A549 (cell line): ENCODE data around the gene LNPEP.

Experiments used
- BCL3 ChIP-seq: fragments of >200 bp; sonication (Bioruptor Twin); formaldehyde crosslinking; IDR thresholded peaks from 3 replicates; pipeline ENCODE4 v1.6.1; 2016
- CBX8 ChIP-seq: fragments of 200-600 bp; sonication (generic); IDR thresholded peaks from 2 replicates; pipeline ENCODE4 v1.6.1; 2016
- EP300 ChIP-seq, 2 experiments: fragments of >200 bp; sonication (Bioruptor Twin); formaldehyde crosslinking; IDR thresholded peaks; 2 replicates in 1 of 2; 3 replicates in 1 of 2; pipeline ENCODE4 v1.6.1; 2016 to 2017
- ESRRA ChIP-seq: fragments of 150-350 bp; IDR thresholded peaks from 2 replicates; pipeline ENCODE4 v1.6.1; 2014; ENCODE audit warnings: mild to moderate bottlenecking, low read length, borderline replicate concordance
- MAFK ChIP-seq: fragments of 450-650 bp; IDR thresholded peaks from 2 replicates; pipeline ENCODE4 v1.6.1; 2014; ENCODE audit not compliant: partially characterized antibody
- MYC ChIP-seq: IDR thresholded peaks from 2 replicates; pipeline ENCODE4 v1.6.1; 2012; ENCODE audit warnings: mild to moderate bottlenecking, inconsistent platforms, low read length, improper control_type of control experiment, borderline replicate concordance
- POLR2A ChIP-seq: IDR thresholded peaks from 2 replicates; pipeline ENCODE4 v1.6.1; 2012; ENCODE audit warnings: mild to moderate bottlenecking, low read length
- RNF2 ChIP-seq: fragments of 200-600 bp; sonication (generic); IDR thresholded peaks from 2 replicates; pipeline ENCODE4 v1.6.1; 2016; ENCODE audit warnings: low read depth, mild to moderate bottlenecking, antibody characterized with exemption, moderate library complexity, borderline replicate concordance
- SMC3 ChIP-seq: fragments of >200 bp; sonication (Bioruptor Twin); formaldehyde crosslinking; IDR thresholded peaks from 3 replicates; pipeline ENCODE4 v1.6.1; 2018; ENCODE audit warnings: inconsistent platforms
- TF ChIP-seq, protein P1 (sequence below): fragments of >200 bp; sonication (Bioruptor Twin); formaldehyde crosslinking; IDR thresholded peaks from 3 replicates; pipeline ENCODE4 v1.5.1; 2016
- TF ChIP-seq, protein P2 (sequence below): fragments of 200-600 bp; sonication (generic); IDR thresholded peaks from 2 replicates; pipeline ENCODE4 v1.6.1; 2016; ENCODE audit warnings: antibody characterized with exemption, mild to moderate bottlenecking, moderate library complexity

GRCh38 chr5:96913233-96913632 lies 22.6 kb upstream of the LNPEP start:
- TF ChIP-seq ESRRA (no peak), BCL3 (no peak), EP300 (IDR thresholded peaks at IDR 0.05) (no peak), POLR2A (no peak), CBX8 (no peak), RNF2 (no peak), MYC (no peak), SMC3 (no peak), MAFK (no peak)
- TF ChIP-seq, protein P1, sequence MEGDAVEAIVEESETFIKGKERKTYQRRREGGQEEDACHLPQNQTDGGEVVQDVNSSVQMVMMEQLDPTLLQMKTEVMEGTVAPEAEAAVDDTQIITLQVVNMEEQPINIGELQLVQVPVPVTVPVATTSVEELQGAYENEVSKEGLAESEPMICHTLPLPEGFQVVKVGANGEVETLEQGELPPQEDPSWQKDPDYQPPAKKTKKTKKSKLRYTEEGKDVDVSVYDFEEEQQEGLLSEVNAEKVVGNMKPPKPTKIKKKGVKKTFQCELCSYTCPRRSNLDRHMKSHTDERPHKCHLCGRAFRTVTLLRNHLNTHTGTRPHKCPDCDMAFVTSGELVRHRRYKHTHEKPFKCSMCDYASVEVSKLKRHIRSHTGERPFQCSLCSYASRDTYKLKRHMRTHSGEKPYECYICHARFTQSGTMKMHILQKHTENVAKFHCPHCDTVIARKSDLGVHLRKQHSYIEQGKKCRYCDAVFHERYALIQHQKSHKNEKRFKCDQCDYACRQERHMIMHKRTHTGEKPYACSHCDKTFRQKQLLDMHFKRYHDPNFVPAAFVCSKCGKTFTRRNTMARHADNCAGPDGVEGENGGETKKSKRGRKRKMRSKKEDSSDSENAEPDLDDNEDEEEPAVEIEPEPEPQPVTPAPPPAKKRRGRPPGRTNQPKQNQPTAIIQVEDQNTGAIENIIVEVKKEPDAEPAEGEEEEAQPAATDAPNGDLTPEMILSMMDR: no peak
- TF ChIP-seq, protein P2, sequence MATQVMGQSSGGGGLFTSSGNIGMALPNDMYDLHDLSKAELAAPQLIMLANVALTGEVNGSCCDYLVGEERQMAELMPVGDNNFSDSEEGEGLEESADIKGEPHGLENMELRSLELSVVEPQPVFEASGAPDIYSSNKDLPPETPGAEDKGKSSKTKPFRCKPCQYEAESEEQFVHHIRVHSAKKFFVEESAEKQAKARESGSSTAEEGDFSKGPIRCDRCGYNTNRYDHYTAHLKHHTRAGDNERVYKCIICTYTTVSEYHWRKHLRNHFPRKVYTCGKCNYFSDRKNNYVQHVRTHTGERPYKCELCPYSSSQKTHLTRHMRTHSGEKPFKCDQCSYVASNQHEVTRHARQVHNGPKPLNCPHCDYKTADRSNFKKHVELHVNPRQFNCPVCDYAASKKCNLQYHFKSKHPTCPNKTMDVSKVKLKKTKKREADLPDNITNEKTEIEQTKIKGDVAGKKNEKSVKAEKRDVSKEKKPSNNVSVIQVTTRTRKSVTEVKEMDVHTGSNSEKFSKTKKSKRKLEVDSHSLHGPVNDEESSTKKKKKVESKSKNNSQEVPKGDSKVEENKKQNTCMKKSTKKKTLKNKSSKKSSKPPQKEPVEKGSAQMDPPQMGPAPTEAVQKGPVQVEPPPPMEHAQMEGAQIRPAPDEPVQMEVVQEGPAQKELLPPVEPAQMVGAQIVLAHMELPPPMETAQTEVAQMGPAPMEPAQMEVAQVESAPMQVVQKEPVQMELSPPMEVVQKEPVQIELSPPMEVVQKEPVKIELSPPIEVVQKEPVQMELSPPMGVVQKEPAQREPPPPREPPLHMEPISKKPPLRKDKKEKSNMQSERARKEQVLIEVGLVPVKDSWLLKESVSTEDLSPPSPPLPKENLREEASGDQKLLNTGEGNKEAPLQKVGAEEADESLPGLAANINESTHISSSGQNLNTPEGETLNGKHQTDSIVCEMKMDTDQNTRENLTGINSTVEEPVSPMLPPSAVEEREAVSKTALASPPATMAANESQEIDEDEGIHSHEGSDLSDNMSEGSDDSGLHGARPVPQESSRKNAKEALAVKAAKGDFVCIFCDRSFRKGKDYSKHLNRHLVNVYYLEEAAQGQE: no peak
